BLaER1 (cell line): ENCODE measurements around the gene UBE2S.

Experiments
- H3K27ac ChIP-seq: shearing (Covaris generic); formaldehyde crosslinking; 2 replicates; pipeline ENCODE4 v1.8.1; 2022
- H3K27me3 ChIP-seq: shearing (Covaris generic); formaldehyde crosslinking; 2 replicates; pipeline ENCODE4 v1.8.1; 2022
- H3K36me3 ChIP-seq: shearing (Covaris generic); formaldehyde crosslinking; 2 replicates; pipeline ENCODE4 v1.8.1; 2022
- H3K4me1 ChIP-seq: shearing (Covaris generic); formaldehyde crosslinking; 2 replicates; pipeline ENCODE4 v1.8.1; 2022
- H3K4me2 ChIP-seq: shearing (Covaris generic); formaldehyde crosslinking; 2 replicates; pipeline ENCODE4 v1.8.1; 2022
- H3K4me3 ChIP-seq: shearing (Covaris generic); formaldehyde crosslinking; 2 replicates; pipeline ENCODE4 v1.8.1; 2022
- H3K9ac ChIP-seq: shearing (Covaris generic); formaldehyde crosslinking; 2 replicates; pipeline ENCODE4 v1.8.1; 2022
- H3K9me3 ChIP-seq: shearing (Covaris generic); formaldehyde crosslinking; 2 replicates; pipeline ENCODE4 v1.8.1; 2022
- H4K20me1 ChIP-seq: shearing (Covaris generic); formaldehyde crosslinking; 2 replicates; pipeline ENCODE4 v1.8.1; 2022
- Cebpa-rat ChIP-seq: shearing (Covaris generic); IDR thresholded peaks from 2 replicates; pipeline ENCODE4 v1.8.1; 2022

UBE2S gene

GRCh38 chr19:55392820-55393761, 14.5 kb downstream of the UBE2S start:
- H3K36me3 ChIP-seq = peaks cover 50% of the 10 kb centered on the region
- H3K9ac ChIP-seq = no peak overlapping the region
- no peaks in the 10 kb centered on the region for H3K9me3 ChIP-seq
- peaks cover 80% of the 10 kb centered on the region for H4K20me1 ChIP-seq
- H3K4me1 ChIP-seq = peaks cover 45% of the 10 kb centered on the region
- no peak overlapping the region for H3K27ac ChIP-seq
- no peak overlapping the region for H3K4me2 ChIP-seq
- no peak for TF ChIP-seq Cebpa-rat
- no peak overlapping the region for H3K4me3 ChIP-seq
- no peaks in the 10 kb centered on the region for H3K27me3 ChIP-seq

DNA sequence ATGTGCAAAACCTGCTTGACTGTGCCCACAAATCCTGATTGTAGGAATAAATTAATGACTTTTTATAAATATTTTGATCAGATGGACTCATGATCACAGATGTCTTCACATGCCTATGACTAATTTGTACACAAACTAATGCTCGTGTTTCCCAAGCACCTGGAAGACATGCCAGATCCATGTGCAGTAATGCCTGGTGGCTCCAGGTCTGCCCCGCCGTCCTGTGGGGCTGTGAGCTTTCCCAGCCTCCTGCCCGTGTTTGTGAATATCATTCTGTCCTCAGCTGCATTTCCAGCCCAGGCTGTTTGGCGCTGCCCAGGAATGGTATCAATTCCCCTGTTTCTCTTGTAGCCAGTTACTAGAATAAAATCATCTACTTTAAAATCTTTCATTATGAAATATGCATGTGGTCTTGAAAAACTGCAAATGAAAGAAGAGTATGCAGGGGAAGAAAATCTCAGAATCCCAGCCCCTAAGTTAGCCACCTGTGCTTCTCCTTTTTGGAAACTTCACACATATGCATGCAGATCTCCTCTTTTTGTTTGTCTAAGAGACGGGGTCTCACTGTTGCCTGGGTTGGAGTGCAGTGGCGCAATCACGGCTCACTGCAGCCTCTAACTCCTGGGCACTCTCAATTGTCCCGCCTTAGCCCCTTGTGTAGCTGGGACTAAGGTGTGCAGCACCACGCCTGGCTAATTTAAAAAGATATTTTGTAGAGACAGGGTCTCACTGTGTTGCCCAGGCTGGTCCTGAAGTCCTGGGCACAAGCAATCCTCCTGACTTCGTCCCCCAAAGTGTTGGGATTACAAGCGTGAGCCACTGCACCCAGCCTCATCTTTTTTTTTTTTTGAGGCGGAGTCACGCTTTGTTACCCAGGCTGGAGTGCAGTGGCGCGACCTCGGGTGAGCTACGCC, 15.6 kb downstream of the UBE2S start:
- Histone ChIP-seq H3K9ac (no peak overlapping the region), H3K27ac (no peak overlapping the region; the same call in 1 of the 2 replicates), H3K27me3 (no peaks in the 10 kb centered on the region), H3K36me3 (peaks cover 58% of the 10 kb centered on the region), H3K9me3 (no peaks in the 10 kb centered on the region), H3K4me2 (peak overlapping the region; percentile 23), H3K4me3 (no peak overlapping the region), H3K4me1 (peaks cover 57% of the 10 kb centered on the region), H4K20me1 (peaks cover 84% of the 10 kb centered on the region)
- TF ChIP-seq Cebpa-rat = no peak

GRCh38 chr19:55391191-55391670, 16.4 kb downstream of the UBE2S start:
- no peak for TF ChIP-seq Cebpa-rat
- peak overlapping the region; percentile 23 for H3K4me2 ChIP-seq
- no peaks in the 10 kb centered on the region for H3K27me3 ChIP-seq
- H3K9ac ChIP-seq = 0 out of 2 replicates have a peak overlapping the region, but pooled peaks have one; percentile 2
- no peaks in the 10 kb centered on the region for H3K9me3 ChIP-seq
- peaks cover 65% of the 10 kb centered on the region for H3K36me3 ChIP-seq
- H3K4me1 ChIP-seq = peaks cover 59% of the 10 kb centered on the region
- no peak overlapping the region for H3K27ac ChIP-seq
- H3K4me3 ChIP-seq = no peak overlapping the region
- H4K20me1 ChIP-seq = peaks cover 88% of the 10 kb centered on the region

GRCh38 chr19:55390461-55390880, 17.1 kb downstream of the UBE2S start:
- peaks cover 65% of the 10 kb centered on the region for H3K36me3 ChIP-seq
- H3K9ac ChIP-seq = 0 out of 2 replicates have a peak overlapping the region, but pooled peaks have one; percentile 2
- no peak overlapping the region for H3K27ac ChIP-seq
- peaks cover 93% of the 10 kb centered on the region for H4K20me1 ChIP-seq
- TF ChIP-seq Cebpa-rat = no peak
- no peak overlapping the region for H3K4me3 ChIP-seq
- no peaks in the 10 kb centered on the region for H3K27me3 ChIP-seq
- peaks cover 59% of the 10 kb centered on the region for H3K4me1 ChIP-seq
- peak overlapping the region; percentile 19; the same call in 1 of the 2 replicates for H3K4me2 ChIP-seq
- H3K9me3 ChIP-seq = no peaks in the 10 kb centered on the region

DNA sequence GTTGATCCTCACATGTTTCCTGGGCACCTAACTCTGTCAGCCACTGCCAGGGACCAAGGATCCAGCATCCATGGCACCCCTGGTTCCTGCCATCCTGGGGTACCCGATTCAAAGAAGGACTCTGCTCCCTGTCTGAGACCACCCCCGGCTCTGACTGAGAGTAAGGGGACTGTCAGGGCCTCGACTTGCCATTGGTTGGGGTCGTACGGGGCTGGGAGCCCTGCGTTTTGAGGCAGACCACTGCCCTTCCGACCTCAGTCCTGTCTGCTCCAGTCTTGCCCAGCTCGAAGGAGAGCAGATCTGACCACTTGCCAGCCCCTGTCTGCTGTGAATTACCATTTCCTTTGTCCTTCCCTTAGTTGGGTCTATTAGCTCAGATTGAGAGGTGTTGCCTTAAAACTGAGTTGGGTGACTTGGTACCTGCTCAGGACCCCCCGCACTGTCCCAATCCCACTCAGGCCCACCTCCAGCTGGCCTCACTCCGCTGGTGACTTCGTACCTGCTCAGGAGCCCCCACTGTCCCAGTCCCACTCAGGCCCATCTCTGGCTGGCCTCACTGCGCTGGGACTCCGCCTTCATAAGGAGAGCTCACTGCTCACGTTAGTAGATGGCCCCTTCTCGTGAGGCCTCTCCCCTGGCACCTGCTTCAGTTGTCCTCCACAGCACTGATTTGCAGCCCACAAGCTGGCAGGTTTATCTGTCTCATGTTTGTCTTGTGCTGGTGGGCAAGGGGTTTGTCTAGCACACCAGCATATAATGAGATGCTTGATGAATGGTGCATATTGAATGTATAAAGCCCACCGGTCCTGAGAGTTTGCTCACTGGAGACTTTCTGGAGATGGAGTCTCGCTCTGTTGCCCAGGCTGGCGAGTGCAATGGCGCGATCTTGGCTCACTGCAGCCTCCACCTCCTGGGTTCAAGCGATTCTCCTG, 17.9 kb downstream of the UBE2S start:
- Histone ChIP-seq H3K9me3 (no peaks in the 10 kb centered on the region), H3K9ac (peak overlapping the region; percentile 99), H3K27ac (no peak overlapping the region), H4K20me1 (peaks cover 87% of the 10 kb centered on the region), H3K4me3 (no peak overlapping the region), H3K4me1 (peaks cover 62% of the 10 kb centered on the region), H3K4me2 (peak overlapping the region; percentile 96), H3K27me3 (no peaks in the 10 kb centered on the region), H3K36me3 (peaks cover 65% of the 10 kb centered on the region)
- no peak for TF ChIP-seq Cebpa-rat

DNA sequence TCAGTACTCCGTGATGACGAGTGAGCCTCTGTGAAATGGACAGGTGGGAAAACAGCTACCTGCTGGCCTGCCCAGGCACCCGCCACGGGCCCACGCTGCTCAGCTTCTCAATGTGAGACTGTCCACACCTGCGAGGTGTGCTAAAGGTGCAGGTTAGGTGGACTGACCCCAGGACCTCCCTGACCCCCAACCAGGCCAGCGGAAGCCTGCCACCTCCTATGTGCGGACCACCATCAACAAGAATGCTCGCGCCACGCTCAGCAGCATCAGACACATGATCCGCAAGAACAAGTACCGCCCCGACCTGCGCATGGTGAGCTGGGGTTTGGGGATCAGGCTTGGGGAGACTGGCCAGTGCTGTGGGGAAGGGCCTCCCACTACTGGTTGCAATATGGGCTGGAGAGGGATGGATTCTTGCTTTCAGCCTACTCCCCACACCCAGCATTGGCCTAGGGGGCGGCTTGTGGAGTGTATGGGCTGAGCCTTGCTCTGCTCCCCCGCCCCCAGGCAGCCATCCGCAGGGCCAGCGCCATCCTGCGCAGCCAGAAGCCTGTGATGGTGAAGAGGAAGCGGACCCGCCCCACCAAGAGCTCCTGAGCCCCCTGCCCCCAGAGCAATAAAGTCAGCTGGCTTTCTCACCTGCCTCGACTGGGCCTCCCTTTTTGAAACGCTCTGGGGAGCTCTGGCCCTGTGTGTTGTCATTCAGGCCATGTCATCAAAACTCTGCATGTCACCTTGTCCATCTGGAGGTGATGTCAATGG, 19.7 kb downstream of the UBE2S start:
- H3K27ac ChIP-seq = no peak overlapping the region; the same call in 1 of the 2 replicates
- peak overlapping the region; percentile 96 for H3K4me2 ChIP-seq
- H3K36me3 ChIP-seq = peaks cover 65% of the 10 kb centered on the region
- peaks cover 72% of the 10 kb centered on the region for H4K20me1 ChIP-seq
- H3K27me3 ChIP-seq = no peaks in the 10 kb centered on the region
- no peak for TF ChIP-seq Cebpa-rat
- H3K4me3 ChIP-seq = peak overlapping the region; percentile 92
- H3K9me3 ChIP-seq = no peaks in the 10 kb centered on the region
- peak overlapping the region; percentile 99 for H3K9ac ChIP-seq
- peaks cover 73% of the 10 kb centered on the region for H3K4me1 ChIP-seq

DNA sequence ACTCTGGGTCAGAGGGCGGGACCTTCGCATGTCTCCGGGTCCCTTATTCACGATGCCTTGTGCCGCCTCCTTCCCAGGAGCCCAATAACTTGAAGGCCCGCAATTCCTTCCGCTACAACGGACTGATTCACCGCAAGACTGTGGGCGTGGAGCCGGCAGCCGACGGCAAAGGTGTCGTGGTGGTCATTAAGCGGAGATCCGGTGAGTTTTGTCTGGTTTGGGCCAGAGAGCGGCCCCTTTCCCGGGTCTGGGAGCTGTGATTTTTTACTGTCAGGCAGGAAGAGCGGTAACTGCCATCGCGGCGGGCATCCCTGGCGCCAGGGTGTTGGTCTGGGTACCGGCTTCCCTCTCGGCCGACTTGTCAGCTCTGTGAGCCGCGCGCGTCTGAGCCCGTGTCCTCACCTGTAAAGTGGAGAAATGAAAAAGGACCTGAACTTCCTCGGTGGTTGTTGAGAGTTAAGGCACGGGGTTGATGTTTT, 21.1 kb downstream of the UBE2S start:
- peaks cover 58% of the 10 kb centered on the region for H4K20me1 ChIP-seq
- H3K27me3 ChIP-seq = no peaks in the 10 kb centered on the region
- peaks cover 52% of the 10 kb centered on the region for H3K36me3 ChIP-seq
- H3K4me1 ChIP-seq = peaks cover 76% of the 10 kb centered on the region
- TF ChIP-seq Cebpa-rat = no peak
- peak overlapping the region; percentile 99 for H3K9ac ChIP-seq
- no peaks in the 10 kb centered on the region for H3K9me3 ChIP-seq
- H3K27ac ChIP-seq = peak overlapping the region; percentile 96
- H3K4me3 ChIP-seq = peak overlapping the region; percentile 92
- peak overlapping the region; percentile 96 for H3K4me2 ChIP-seq
